ENCODE results near the gene HIC1. TPM values are rescaled to one million over a fixed set of nuclear protein-coding genes. Genes with fewer than 3 reads are reported as not detected.

Gene HIC1
- total RNA-seq, 1 donor from 2014 or later = 0.37 TPM

DNA sequence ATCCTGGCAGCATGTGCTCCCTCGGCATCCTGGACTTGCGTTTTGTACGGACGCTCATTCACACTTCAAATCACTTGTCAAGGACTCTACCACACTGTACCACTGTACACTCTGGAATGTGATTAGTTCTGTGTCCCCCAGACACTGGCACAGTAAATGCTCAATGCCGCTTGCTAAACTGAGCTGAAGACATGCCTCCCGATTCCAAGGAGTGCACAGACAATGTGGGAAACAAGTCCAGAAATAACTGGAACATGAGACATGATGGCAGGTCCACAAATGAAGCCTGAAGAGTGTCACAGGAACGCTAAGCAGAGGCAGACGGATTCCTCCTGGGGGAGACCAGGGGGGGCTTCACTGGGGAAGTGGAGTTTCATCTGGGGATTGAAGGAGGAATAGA is 22.1 kb downstream of the HIC1 start:
- Mint-ChIP-seq H3K27me3 (ENCODE audit: low read depth) (no peaks in the 10 kb centered on the region), H3K36me3 (ENCODE audit: low read depth) (peaks cover 21% of the 10 kb centered on the region), H3K4me1 (peaks cover 14% of the 10 kb centered on the region), H3K27ac (ENCODE audit: unreplicated experiment) (peak overlapping the region; percentile 27), H3K4me3 (no peak overlapping the region), H3K9me3 (no peaks in the 10 kb centered on the region)
- DNase-seq (ENCODE audit: low read depth, low spot score) = no peak
- TF ChIP-seq, protein P1, sequence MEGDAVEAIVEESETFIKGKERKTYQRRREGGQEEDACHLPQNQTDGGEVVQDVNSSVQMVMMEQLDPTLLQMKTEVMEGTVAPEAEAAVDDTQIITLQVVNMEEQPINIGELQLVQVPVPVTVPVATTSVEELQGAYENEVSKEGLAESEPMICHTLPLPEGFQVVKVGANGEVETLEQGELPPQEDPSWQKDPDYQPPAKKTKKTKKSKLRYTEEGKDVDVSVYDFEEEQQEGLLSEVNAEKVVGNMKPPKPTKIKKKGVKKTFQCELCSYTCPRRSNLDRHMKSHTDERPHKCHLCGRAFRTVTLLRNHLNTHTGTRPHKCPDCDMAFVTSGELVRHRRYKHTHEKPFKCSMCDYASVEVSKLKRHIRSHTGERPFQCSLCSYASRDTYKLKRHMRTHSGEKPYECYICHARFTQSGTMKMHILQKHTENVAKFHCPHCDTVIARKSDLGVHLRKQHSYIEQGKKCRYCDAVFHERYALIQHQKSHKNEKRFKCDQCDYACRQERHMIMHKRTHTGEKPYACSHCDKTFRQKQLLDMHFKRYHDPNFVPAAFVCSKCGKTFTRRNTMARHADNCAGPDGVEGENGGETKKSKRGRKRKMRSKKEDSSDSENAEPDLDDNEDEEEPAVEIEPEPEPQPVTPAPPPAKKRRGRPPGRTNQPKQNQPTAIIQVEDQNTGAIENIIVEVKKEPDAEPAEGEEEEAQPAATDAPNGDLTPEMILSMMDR (conservative IDR thresholded peaks at IDR 0.05) = no peak

DNA sequence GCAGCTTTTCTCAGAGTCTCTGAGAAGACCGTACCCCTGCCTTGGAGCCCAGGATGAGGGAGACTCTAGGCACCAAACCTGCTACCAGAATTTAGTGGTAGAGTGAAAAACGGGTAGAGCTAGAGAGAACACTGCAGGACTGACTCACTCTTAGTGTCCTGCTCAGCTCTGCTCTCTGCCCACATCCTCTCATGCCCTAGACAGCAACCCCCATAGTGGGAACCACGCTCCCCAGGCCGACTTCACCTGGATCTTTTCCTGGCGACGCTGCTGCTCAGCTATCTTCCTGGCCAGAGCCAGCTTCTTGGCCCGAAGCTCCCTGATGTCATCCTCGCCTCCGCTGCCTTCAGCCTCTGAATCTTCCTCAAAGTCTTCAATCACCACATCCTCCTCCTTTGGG is 26.7 kb downstream of the HIC1 start:
- Mint-ChIP-seq H3K27ac (ENCODE audit: unreplicated experiment) (peak overlapping the region; percentile 55), H3K4me3 (no peak overlapping the region), H3K4me1 (peaks cover 22% of the 10 kb centered on the region), H3K27me3 (ENCODE audit: low read depth) (no peaks in the 10 kb centered on the region), H3K36me3 (ENCODE audit: low read depth) (peaks cover 18% of the 10 kb centered on the region), H3K9me3 (no peaks in the 10 kb centered on the region)
- TF ChIP-seq, protein P1 (conservative IDR thresholded peaks at IDR 0.05) = no peak
- no peak for DNase-seq (ENCODE audit: low read depth, low spot score)

DNA sequence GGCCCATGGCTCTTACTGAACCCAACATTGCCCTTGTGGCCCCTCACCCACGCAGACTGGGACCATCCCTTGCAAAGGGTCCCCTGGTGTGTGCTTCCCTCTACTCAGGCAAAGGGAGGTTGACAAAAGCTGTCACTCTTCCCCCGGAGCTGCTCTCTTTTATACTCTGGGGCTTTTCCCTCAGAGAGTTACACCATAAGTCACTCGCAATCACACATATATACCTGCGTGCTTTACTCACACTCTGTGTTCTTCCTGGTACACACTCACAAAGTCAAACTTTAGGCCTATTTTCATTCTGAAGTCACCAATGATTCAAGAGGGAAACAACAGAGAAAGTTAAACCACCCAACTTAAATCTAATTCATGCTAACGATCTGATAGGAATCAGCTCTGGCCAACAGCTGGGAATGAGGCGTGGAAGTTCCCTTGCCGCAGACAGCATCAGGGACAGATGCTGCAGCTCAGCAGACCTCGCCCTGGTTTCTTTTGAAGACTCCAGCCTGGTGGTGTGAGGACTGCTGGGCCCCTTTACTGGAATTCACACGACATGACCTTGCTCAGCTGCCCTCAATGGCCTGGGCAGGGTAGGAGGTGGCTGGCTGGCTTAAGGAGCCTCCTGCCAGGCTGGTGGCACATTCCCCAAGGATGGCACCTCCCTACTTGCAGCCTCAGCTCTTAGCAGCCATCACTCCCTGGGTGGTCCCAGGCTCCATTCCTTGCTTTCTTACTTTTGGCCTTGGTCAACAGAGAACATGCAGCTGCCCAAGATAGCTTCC is 27.3 kb downstream of the HIC1 start:
- peaks cover 16% of the 10 kb centered on the region for H3K36me3 Mint-ChIP-seq (ENCODE audit: low read depth)
- H3K9me3 Mint-ChIP-seq = no peaks in the 10 kb centered on the region
- peak overlapping the region; percentile 55 for H3K27ac Mint-ChIP-seq (ENCODE audit: unreplicated experiment)
- H3K27me3 Mint-ChIP-seq (ENCODE audit: low read depth) = no peaks in the 10 kb centered on the region
- H3K4me1 Mint-ChIP-seq = peaks cover 22% of the 10 kb centered on the region
- TF ChIP-seq, protein P1 (conservative IDR thresholded peaks at IDR 0.05) = no peak
- DNase-seq (ENCODE audit: low read depth, low spot score) = no peak
- no peak overlapping the region for H3K4me3 Mint-ChIP-seq

DNA sequence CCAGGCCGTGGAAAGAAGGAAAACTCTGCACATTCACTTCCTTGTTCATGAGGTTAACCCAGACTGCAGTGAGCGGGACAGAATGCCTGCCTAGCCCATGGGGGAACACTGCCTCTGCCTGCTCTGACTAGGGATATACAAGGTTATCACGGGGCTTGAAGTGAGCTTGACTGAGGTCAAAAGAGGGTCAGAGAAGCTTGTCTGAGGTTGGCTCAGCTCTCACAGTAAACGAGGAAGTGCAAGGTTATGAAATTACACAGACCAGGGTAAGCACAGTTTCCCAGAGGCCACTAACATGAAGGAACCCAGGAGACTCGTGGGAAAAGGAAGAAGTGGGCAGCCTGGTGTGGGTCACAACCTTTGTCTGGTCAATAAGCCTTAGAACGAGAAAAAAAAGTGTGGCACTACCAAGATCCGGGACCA is 28.7 kb downstream of the HIC1 start:
- peaks cover 8% of the 10 kb centered on the region for H3K36me3 Mint-ChIP-seq (ENCODE audit: low read depth)
- TF ChIP-seq, protein P1 (conservative IDR thresholded peaks at IDR 0.05) = no peak
- H3K27ac Mint-ChIP-seq (ENCODE audit: unreplicated experiment) = peak overlapping the region; percentile 32
- peaks cover 29% of the 10 kb centered on the region for H3K4me1 Mint-ChIP-seq
- H3K4me3 Mint-ChIP-seq = no peak overlapping the region
- DNase-seq (ENCODE audit: low read depth, low spot score) = no peak
- no peaks in the 10 kb centered on the region for H3K27me3 Mint-ChIP-seq (ENCODE audit: low read depth)
- no peaks in the 10 kb centered on the region for H3K9me3 Mint-ChIP-seq

DNA sequence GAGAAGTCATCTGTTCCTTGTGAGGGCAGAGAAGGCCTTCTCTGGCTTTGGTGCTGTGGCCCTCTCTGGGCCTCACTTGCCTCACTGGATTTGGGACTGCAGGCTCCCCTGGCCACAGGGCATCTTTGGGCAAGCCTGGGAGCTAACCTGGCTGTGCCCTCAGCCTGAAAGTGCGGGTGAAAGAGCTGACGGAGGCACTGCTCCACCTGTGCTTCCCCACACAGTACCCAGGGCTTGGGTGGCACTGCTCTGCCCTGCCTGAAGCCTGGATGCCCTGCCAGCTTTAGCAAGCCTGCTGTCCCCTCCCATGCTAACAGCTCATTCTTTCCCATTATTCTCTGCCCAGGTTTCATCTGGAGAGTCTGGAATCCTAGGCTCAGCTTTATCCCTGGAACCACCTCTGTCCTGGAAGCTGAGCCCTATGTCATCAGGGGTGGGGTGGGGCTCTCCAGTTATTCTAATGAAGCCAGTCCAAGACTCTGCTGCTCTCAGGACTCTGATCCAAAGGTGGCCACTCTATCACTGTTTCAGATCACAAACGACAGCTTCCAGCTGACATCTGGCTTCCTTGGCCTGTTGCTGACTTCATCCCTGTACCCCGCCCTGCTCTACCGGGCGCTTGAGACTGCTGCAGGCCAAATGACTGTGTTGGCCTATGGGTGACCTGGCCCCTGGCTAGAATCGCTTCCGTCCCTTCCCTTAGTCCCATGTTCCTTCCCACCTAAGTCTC is 29.3 kb downstream of the HIC1 start:
- Mint-ChIP-seq H3K9me3 (no peaks in the 10 kb centered on the region), H3K4me1 (peaks cover 33% of the 10 kb centered on the region), H3K27me3 (ENCODE audit: low read depth) (no peaks in the 10 kb centered on the region), H3K4me3 (no peak overlapping the region), H3K36me3 (ENCODE audit: low read depth) (peaks cover 4% of the 10 kb centered on the region), H3K27ac (ENCODE audit: unreplicated experiment) (peak overlapping the region; percentile 86)
- DNase-seq (ENCODE audit: low read depth, low spot score) = no peak
- TF ChIP-seq, protein P1 (conservative IDR thresholded peaks at IDR 0.05) = no peak
